HG02938 (cell line): ENCODE results near the gene TRERF1.

Source experiments
- ATAC-seq: cut with Tn5 transposase; IDR thresholded peaks from one replicate; pipeline ENCODE4 v1.9.1; 2021; ENCODE audit warnings: mild to moderate bottlenecking, moderate library complexity; ENCODE audit not compliant: unreplicated experiment

TRERF1 gene

DNA sequence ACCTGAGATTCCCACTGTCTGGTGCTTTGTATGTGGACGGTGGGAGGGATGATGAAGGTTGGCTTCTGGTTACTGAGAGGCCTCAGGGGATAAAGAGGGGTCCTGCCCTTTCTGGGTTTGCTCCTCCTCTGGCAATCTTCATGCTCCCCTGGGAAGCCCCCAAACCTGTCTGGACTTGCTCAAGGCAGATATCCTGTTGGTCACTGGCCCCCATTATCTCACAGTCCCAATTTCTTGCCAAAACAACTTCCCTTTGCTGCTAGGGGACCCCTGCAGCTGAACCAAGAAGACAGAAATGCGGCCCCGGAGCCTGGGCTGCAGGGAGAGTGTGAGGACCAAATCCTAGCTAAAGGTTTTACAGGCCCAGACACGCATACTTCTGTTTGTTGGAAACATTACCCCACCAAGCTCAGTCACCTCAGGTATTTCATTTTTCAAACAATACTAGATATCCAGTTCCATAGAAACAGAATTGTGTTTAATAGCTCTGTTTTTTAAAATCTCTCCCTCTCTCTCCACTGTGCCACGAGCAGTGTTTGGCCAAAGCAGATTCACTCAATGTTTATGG lies 170.7 kb downstream of the TRERF1 start:
- no peak for ATAC-seq

DNA sequence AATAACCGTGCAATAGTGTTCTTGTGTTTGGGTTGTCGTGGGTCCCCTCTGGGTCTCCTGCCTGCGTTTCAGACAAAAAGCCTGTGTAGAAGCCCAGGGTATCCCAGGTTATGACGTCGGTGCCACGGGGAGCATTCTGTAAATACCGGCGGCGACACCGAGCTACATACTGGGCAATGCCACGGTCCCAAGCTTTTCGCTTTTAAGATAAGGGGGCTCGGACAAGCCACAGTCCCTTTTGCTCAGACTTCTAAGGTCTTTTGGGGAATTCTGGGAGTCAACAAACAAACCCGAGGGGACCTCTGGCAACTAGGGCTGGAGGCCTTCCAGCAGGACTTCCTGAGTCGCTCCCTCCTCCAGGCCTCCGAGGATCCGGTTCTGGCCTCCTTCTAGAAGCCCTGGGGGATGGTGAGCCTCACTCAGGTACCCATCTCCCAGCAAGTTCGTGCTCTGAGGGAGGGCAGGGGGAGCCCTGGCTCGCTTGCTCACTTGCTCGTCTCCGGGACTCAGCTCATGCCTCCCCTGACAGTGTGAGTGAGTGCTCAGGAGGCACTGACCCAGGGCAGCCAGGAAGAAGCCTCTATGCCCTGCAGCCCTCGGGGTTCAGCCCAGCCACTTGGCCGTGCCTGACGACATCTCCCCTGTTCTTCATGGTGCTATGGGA lies 171.6 kb downstream of the TRERF1 start:
- ATAC-seq: no peak

DNA sequence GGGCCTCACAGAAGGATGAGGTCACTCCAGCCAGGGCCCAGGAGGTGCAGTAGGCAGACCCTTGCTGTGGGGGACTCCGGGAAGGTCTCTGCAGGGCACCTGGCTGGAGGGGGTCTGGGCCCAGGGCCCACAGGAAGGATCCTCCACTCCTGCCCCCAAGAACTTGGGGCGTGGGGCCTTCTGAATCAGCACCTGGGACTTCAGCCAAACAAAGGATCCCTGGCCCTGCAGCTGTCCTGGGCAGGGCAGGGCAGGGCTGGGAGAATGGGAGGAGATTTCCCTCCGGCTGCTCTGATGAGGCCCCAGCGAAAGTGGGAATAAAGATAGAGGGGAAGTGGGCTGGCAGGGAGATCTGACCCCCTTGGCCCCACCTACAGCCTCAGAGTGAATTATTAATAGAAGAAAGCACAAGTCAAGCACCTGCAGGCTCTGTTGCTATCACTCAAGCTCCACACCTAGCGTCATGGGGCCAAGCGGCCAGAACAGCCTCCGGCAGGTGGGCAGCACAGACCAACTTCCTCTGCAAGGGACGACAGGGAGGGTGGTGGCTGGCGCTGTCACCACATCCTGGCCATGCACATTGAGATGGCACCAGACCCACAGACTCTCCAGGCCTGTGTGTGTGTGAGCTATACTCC lies 172.5 kb downstream of the TRERF1 start:
- ATAC-seq: no peak

DNA sequence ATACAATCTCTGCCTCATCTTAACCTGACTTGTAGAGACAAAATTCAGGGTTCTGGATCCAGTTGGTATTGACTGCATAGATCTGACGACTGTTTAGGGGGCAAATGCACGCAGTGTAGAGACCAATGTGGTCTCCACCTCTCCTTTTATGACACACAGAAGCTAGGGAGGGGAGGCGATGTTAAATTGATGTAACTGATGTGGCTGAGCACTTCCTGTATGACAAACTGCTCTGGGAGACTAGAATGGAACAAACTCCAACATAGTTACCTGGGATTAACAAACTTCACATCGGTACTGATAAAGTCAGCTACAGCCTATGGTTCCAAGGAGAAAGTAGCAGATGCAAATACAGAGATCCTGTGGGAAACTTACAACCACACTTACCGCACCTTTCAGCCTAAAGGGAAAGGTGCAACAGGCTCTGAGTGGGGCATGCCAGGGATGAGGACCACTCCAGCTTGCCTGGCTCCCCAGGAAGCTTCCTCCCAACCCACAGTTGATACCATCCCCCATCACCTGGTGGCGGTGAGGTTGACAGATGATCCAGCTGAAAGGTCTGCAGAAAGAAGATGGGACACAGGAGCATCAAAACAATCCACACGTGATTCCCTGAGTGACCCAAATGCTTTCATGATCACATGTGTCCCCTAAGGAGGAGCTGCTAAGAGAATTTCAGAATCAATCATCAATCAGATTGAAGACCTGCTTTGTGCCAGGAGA lies 173.4 kb downstream of the TRERF1 start:
- ATAC-seq: no peak

DNA sequence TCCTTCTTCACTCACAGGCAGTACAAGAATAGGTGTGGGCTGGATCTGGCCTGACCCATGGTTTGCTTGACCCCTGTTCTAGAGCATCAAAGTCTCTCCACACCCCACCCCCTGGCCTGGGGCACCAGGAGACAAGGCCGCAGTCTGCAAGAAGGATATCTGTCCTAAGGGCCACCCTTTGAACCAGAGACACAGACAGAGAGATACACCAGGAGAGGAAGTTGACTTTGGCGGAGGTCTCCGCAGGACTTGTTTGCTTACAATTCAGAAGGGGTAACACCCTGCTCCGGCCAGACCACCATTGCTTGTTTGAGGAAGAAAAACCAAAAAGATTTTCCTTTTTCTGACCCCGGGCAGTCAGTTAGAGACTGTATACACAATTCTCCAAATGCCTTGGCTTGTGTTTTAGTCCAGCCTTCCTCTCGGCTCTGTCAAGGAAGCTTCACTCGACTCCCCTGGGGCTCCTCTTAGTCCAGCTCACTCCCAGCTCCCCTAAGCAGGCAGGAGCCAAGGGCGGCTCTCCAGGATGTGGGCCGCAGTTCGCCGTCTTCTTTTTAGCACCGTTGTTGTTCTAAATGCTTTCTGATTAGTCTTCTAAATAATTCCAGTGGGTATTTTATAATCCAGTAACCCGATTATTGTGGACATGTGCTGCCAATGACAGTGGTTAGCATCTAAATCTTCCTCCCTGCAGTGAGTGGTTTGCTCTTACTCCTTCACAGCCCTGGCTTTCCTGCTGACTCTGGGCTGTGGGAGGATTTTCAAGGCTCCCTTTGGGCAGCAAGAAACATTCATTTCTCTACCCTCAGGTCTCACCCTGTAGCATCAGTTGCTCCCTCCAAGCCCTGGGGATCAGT lies 175.5 kb downstream of the TRERF1 start:
- ATAC-seq: no peak

DNA sequence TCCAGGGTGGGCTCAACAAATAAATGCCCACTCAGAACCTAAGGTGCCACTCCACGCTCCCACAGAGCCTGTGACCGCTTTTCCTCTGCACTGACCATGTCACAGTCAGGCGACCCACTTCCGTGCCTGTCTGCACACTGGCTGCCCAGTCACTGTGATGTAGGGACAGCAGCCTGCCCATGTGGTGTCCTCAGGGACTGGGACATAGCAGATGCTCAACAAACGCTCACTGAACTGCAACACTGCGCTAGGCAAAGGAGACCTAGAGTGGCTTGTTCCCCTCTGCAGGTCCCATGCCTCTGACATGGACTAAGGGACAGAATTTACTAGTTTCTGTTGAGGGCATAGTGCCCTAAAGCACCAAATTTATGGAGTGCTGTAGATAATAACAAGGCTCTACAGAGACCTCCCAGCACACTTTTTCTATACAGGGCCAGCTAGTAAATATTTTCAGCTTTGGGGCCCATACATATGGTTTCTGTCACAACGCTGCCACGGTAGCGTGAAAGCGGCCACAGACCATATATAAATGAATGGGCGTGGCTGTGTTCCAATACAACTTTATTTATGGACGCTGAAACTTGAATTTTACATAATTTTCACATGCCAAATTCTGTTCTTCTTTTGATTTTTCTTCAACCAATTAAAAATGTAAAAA lies 176.2 kb downstream of the TRERF1 start:
- no peak for ATAC-seq

DNA sequence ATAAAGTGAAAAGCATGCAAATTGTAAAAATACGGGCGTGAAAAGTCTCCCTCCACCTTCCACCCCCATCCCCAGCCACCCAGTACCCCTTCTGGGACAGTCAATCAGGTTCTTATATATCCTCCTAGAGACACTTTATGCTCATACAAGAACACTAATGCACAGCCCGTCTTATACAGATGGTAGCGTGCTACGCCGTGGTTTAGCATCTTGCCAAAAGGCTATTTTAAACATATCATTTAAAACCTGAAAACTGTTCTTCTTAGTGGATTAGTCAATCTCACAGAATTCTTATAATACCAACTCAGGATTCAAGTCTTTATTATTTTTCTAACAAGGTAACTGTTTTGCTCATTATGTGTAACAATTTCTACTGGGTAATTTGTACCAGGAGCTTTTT lies 176.8 kb downstream of the TRERF1 start:
- ATAC-seq: no peak

DNA sequence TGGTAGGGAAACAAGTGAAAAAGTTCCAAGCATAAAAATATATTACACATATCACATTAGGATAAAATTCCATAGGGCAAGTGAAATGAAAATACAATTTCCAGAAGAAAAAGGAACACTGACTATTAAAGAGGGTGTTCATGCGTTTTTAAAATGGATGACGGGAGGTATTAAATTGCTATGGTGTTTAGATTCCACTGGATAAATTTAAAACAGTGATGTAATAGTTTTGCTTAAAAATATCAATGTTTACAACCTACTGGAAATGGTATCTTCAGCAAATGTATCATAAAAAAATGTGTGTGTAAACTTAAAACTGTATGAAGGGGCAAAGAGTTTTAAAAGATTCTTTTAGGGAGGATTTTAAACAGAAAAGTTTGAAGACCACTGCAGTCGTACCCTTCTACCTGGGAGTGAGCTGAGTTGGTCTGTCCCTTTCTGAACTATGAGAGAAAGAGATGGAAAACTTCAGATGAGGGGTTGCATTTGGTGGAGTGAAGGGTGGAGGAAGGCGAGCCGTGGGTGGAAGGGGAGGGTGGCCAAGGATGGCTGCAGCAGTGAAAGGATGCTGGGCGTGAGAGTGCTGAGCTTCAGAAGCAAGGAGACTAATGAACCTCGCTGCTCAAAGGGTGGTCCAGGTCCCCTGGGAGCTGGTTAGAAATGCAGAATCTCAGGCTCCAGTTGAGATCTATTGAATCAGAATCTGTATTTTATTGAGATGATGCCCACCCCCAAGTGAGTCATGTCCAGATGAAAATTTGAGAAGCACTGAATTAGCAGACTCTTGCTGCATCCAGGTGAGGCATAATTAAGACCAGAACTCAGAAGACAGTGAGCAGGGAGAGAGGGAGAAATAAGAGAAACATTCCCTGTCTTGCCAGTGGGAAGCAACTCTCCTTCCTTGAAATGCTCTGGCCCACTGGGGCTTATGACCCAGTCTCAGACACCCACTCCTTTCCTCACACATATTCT lies 179.6 kb downstream of the TRERF1 start:
- ATAC-seq: no peak

DNA sequence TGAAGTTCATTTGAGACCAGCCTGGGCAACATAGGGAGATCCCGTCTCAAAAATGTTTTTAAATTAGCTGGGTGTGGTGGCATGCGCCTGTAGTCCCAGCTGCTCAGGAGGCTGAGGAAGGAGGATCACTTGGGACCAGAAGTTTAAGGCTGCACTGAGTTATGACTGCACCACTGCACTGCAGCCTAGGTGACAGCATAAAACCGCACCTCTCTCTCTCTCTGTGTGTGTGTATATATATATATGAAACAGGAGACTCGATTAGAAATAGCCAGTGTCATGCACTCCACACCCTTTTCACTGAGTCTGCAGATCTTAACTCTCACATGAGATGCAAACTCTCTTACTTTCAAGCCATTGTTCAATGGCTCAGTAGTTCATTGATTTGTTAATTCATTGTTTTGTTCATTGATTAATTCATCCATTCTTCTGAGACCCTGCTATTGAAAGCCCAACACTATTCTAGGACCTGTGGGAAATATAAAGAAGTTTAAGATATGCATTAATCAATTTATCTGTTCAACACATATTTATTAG lies 181.7 kb downstream of the TRERF1 start:
- ATAC-seq: peak; percentile 34

DNA sequence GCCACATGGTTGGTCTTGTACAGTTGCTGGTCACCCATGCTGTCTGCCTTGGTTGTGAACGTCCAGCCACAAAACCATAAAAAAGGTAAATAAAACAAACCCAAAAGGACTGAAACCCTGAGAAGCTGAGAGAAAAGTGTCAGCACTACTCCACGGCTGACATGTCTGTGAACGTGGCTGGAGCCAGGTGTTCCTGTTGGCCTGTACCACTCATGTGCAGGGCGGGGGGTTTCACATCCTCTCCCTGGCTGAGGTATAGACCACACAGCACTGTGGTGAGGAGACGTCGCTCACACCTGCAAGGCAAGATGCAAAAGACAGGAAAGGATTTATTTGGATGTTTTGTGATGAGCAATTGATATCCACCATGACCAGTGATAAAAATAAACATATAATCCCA lies 182.2 kb downstream of the TRERF1 start:
- ATAC-seq: peak; percentile 87

DNA sequence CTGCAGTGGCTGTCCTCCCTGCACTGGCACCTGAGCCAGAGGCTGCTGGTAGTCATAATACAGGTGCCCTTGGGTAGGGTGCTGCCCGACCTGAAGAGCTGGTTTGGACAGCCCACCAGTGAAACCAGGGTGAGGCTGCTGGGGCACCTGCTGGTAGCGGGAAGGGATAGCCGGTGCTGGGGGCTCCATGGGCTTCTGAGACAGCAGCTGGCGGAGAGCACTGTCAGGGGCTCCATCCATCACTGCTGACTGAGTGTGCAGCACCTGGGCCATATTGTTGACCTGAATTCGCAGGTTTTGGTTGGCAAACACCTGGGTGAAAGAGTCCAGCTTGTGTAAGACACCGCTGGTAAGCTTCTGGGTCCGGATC lies 182.9 kb downstream of the TRERF1 start:
- no peak for ATAC-seq

DNA sequence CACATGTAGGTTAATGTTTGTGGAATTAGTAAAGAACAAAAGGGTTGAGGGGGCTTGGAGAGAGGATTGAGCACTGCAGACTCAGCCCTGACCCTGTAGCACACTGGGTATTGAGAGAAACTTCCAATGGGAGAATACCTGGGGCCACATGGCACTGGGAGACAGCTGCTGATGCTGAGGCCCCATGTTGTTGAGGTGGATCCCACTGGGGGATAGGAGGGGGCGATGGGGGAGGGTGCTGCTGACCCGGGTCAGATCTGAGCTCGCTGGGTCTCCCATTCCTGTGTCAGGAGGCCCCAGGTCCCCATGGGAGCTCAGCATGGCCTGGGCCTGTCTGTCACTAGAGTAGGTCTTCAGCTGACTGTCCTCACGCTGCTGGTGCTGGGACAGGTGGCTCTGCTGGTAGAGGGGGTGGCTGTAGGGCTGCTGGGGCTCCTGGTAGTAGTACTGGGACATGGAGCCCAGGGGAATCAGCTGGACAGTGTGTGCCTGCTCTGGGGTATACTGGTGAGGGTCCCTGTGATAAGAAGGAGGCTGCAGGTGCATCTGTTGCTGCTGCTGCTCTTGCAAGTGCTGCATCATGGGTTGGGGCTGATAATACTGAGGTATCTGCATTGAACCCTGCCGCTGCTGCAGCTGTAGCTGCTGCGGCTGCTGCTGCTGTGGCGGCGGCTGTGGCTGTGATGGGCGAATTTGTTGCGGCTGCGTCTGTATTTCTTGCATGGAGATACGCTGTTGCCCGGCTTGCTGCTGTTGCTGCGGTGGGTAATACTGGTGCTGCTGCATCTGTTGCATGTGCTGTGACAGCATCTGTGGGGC lies 183.5 kb downstream of the TRERF1 start:
- no peak for ATAC-seq

DNA sequence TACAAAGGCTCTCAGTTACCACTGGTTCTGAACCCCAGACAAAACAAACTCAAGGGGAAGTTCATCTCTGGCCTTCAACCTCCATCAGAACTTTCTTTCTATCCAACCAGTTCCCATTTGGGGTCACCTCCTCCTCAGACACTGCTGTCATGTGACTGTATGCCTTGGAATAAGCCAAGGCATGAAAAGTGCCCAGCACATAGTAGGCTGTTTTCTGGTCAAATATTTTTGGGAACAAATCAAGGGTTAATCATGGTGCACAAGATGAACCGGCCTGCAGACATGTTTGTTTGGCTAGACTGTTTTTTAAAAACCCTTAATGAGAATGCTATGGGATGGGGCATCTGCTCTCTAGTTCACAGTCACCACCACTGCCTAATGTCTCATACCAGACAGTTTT lies 185.2 kb downstream of the TRERF1 start:
- ATAC-seq: no peak

DNA sequence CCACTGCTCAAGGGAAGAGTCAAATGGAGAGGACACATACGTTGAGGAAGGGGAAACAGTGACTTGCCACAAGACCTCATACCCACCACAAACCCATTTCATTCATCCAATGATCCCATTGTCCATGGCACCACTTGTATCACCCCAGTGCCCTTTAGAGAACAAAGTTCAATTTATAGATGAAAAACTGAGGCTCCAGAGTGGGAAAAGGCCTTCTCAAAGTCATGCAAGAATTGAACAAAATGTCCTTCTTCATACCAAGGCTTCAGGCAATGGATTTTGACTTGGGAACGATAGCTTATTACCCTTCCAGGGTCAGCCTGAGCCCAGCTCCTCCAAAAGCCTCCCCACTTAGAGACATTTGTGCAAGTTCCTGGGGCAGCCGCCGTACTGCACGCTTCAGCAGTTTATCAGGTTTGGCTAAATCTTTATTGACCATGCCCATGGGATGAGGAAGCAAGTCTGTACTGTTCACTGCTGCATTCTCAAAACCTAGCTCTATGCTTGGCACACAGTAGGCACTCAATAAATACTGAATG lies 186.8 kb downstream of the TRERF1 start:
- ATAC-seq: no peak

DNA sequence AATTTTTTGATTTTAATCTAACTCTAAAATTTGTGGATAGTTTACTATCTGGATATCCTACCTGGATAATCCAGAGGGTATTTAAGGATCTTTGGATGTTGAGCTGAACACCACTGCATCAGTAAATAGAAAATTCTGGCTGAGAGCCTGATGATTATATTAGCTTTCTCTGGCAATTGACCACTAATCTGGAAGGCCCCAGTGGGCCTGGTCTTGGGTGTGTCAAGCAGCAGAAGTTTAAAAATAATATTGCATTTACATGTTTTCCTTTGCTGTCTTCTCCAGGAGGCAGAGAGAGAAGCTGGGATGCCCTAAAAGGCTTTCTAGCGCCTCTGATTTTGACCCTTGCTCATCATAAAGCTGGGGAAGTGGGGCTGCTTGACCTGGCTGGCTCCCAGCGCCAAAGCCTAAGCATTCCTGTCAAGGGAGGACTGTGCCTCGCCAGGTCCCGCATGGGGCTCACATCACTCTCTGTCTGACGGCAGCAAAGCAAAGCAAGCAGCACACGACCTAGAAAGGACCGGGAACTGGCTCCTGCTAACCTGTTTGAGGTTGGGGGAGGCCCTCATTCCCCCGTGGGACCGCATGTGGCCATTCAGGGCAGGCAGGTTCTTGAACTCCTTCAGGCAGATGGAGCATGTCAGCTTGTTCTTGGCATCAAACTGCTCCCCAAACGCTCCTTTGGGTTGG lies 187.4 kb downstream of the TRERF1 start:
- ATAC-seq: no peak

DNA sequence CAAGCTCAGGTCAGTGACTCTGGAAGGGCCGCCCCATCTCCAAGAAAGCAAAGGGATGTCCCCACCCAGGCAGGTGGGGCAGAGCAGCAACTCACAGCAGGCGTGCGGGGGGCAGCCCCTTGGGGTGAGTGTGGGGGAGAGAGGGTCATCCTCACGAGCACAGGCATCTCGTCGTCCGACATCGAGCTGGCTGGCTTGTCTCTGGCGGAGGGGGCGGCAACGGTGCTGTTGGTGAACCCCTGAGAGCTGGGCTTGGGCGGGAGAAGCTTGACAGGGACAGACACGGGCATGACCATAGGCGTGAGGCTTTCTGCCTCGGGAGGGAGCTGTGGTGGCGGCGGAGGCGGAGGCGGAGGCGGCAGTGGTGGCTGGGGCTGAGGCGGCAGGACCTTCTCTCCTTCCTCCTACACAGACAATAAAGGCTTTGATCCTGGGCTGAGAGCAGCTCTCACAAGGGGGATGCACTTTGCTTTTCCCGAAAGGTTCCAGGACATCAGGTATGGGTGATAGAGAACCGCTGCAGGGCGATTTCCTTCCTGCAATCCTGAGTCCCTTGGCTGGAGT lies 188.5 kb downstream of the TRERF1 start:
- ATAC-seq: no peak

DNA sequence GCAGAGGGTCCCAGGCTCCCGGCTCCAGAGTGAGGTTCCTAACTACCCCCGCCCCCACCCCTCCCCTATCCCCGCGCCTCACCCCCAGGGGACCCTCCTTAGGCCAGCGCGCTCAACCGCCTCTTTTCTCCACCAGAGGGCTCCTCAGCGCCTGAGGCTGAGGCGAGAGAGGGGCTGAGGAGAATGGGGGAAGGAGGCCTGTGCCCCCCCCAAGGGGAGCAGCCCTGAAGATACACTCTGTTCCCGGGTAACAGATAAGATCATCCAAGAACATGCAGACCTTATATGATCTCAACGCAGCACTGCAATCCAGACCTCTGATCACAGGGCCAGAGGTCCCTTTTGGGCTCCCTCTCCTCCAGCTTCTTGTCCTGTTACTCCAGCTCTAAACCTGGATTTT lies 190.8 kb downstream of the TRERF1 start:
- no peak for ATAC-seq
